Liver (tissue), 2 donors: ENCODE data around the gene CDC42SE2.

Experiments
- CTCF ChIP-seq: fragments of 150-350 bp; IDR thresholded peaks from 2 replicates; pipeline ENCODE4 v1.5.1; 2017; ENCODE audit warnings: improper control_type of control experiment, low read depth, low read length; ENCODE audit not compliant: missing input control
- FOXA1 ChIP-seq: IDR thresholded peaks from 2 replicates; pipeline ENCODE4 v1.6.1; 2016; ENCODE audit warnings: antibody characterized with exemption
- donor health status: healthy.

GRCh38 chr5:131258733-131259132 is 5.1 kb upstream of the CDC42SE2 start:
- TF ChIP-seq CTCF (no peak), FOXA1 (no peak)
